ENCODE data around the gene RNF220.

RNF220 gene

DNA sequence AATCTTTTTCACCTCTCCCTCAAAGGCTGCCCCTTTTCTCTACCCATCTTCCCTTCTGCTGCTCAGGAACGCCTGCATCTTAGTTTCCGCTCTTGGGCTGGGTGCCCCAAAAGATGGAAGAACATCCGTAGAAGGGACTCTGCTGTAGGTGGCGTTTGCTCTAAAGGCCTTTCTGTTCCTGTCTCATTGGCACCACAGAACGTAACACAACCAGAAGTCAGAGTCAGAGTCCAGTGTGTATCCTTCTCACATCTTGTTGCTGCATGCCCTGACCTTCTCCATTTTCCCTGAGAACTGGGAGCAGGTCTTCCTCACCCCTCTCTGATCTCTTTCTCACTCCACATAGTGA is 103.3 kb downstream of the RNF220 start:
- no peak overlapping the region for H3K9ac ChIP-seq (ENCODE audit: low read length)
- H3K4me1 ChIP-seq (ENCODE audit: control insufficient read depth, insufficient read depth, low read length) = no peaks in the 10 kb centered on the region

DNA sequence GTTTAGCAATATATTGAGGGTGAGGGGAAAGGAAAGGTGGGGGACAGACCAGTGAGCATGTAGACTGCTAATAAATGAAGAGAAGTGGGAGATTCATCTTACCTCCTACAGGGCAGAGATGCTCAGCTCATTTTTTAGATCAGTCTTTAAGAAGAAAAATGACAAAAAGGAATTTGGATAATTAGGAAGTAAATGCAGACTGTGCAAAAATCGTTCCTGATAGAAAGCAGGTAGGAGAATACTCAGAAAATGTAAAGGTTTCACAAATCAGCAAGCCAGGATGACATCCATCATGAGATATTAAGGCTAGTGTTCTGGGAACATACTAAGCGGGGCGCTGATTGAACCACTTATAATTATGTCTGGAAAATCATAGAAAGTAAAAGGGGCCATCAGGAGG is 106.3 kb downstream of the RNF220 start:
- peaks cover 36% of the 10 kb centered on the region for H3K27me3 ChIP-seq (ENCODE audit: control insufficient read depth, insufficient read depth, low read length)
- H3K4me3 ChIP-seq (ENCODE audit: low read length) = no peak overlapping the region
- no peaks in the 10 kb centered on the region for H3K36me3 ChIP-seq (ENCODE audit: control insufficient read depth, insufficient read depth, low read length)
- no peaks in the 10 kb centered on the region for H3K4me1 ChIP-seq (ENCODE audit: control insufficient read depth, insufficient read depth, low read length)
- H3K9me3 ChIP-seq (ENCODE audit: control insufficient read depth, low read length) = no peaks in the 10 kb centered on the region
- no peak overlapping the region for H3K9ac ChIP-seq (ENCODE audit: low read length)

More for the DNA sequence above, 103.3 kb downstream of the RNF220 start:
- Histone ChIP-seq H3K9me3 (ENCODE audit: control insufficient read depth, low read length) (no peaks in the 10 kb centered on the region), H3K4me3 (ENCODE audit: low read length) (no peak overlapping the region), H3K27me3 (ENCODE audit: control insufficient read depth, insufficient read depth, low read length) (peaks cover 37% of the 10 kb centered on the region), H3K36me3 (ENCODE audit: control insufficient read depth, insufficient read depth, low read length) (no peaks in the 10 kb centered on the region)

DNA sequence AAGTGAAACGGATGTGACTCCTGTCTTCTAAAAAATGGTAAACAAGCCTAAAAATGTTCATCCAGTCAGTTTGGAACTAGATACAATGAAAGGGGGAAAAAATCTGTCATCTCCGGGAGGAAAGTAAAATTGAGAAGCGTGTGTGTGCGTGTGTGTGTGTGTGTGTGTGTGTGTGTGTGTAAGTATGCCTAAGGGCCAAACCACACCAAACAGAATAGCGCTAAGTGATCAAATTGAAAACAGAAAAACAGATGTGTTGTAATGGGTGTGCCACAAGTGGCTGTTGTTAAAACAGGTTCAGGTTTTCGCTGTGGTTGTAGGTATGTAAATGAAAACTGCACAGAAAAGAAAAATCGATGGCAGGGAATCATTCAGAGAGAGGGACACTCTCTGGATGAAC is 106.7 kb downstream of the RNF220 start:
- Histone ChIP-seq H3K36me3 (ENCODE audit: control insufficient read depth, insufficient read depth, low read length) (no peaks in the 10 kb centered on the region), H3K9ac (ENCODE audit: low read length) (no peak overlapping the region), H3K27me3 (ENCODE audit: control insufficient read depth, insufficient read depth, low read length) (peaks cover 34% of the 10 kb centered on the region), H3K4me3 (ENCODE audit: low read length) (no peak overlapping the region), H3K4me1 (ENCODE audit: control insufficient read depth, insufficient read depth, low read length) (no peaks in the 10 kb centered on the region), H3K9me3 (ENCODE audit: control insufficient read depth, low read length) (no peaks in the 10 kb centered on the region)

DNA sequence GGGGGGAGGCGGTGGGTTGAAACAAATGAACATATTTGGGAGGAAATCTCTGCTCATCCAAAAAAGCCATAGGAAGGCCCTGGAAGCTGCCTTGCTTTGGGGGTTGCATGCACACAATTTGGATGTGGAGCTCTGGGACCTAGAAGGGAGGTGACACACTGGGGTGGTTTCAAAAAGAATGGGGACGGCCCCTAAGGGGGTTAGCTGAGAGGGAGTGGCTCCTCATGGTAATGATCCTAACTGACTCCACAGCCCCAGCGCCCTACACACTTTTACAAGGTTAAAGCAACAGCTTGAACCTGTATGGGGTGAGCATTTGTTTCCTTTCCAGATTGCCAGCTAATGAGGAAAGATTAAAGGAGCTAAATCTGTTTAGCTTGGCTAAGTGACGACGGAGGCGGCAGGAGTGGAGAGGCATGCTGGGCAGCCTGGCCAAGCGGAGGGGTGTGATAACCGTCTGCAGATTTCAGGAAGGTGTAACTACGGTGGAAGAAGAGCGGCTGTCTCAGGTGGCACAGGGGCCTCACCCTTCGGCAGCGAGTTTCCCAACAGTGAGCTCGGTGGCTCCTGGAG is 107.3 kb downstream of the RNF220 start:
- Histone ChIP-seq H3K36me3 (ENCODE audit: control insufficient read depth, insufficient read depth, low read length) (no peaks in the 10 kb centered on the region), H3K9ac (ENCODE audit: low read length) (no peak overlapping the region), H3K4me1 (ENCODE audit: control insufficient read depth, insufficient read depth, low read length) (no peaks in the 10 kb centered on the region), H3K9me3 (ENCODE audit: control insufficient read depth, low read length) (no peaks in the 10 kb centered on the region), H3K4me3 (ENCODE audit: low read length) (no peak overlapping the region), H3K27me3 (ENCODE audit: control insufficient read depth, insufficient read depth, low read length) (peaks cover 33% of the 10 kb centered on the region)

DNA sequence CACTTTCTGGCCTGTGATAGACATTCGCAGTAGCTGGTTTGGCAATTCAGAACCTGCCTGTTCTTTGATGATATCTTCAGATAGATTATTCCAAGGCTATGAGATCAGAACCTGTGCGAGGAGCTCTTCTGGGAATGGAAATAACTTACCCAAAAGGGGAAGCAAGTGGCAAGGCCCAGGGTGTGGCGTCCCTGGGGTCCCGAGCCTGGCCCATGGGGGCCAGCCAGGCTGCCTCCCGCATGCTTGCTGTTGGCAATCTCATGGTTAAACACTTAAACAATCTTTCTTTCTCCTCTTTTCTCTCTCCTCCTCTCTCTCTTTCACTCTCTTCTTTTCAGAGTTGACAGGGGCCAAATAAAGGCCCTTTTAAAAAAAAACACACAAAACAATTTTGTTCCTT is 108.1 kb downstream of the RNF220 start:
- no peaks in the 10 kb centered on the region for H3K36me3 ChIP-seq (ENCODE audit: control insufficient read depth, insufficient read depth, low read length)
- H3K9ac ChIP-seq (ENCODE audit: low read length) = no peak overlapping the region
- H3K27me3 ChIP-seq (ENCODE audit: control insufficient read depth, insufficient read depth, low read length) = peaks cover 25% of the 10 kb centered on the region
- H3K4me3 ChIP-seq (ENCODE audit: low read length) = no peak overlapping the region
- H3K9me3 ChIP-seq (ENCODE audit: control insufficient read depth, low read length) = no peaks in the 10 kb centered on the region
- H3K4me1 ChIP-seq (ENCODE audit: control insufficient read depth, insufficient read depth, low read length) = no peaks in the 10 kb centered on the region

DNA sequence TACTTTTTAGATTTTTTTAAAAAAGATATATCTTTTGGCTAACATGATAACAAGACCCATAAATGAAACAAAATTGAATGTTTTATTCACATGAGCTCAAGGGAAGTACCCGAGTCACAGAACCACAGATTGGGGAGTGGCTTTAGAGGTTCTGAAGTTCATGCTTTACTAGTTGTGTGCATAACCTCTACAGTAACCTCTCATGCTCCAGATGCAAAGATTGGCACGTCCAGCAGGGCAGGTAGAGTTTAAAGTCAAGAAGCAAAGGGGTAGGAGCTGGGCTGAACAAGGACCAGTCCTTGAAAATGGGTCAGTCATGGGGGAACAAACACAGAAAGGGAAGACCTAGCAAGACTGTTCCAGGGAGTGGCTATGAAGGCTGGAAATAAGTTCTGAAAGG is 109.6 kb downstream of the RNF220 start:
- Histone ChIP-seq H3K27me3 (ENCODE audit: control insufficient read depth, insufficient read depth, low read length) (peaks cover 23% of the 10 kb centered on the region), H3K9ac (ENCODE audit: low read length) (no peak overlapping the region)

DNA sequence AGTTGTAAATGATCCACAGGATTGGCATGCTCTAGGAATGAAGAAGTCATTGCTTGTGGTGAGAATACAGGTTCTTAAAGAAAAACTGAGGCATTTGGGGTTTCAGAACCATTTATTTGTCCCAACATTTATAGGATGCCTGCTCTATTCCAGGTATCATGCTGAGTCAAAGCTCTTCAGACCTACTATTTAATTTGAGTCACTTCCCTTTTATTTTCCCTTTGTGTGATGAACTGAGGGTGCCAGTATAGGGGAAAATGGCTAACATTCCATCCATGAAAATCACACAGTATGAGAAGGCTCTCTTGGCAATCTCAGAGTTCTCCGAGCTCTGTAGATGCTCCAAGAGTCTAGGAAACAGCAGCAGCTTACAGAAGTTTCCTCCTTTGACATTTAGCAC is 110.4 kb downstream of the RNF220 start:
- H3K4me1 ChIP-seq (ENCODE audit: control insufficient read depth, insufficient read depth, low read length) = peaks cover 8% of the 10 kb centered on the region
- no peaks in the 10 kb centered on the region for H3K9me3 ChIP-seq (ENCODE audit: control insufficient read depth, low read length)
- H3K36me3 ChIP-seq (ENCODE audit: control insufficient read depth, insufficient read depth, low read length) = no peaks in the 10 kb centered on the region
- no peak overlapping the region for H3K4me3 ChIP-seq (ENCODE audit: low read length)
- H3K9ac ChIP-seq (ENCODE audit: low read length) = no peak overlapping the region
- H3K27me3 ChIP-seq (ENCODE audit: control insufficient read depth, insufficient read depth, low read length) = peaks cover 23% of the 10 kb centered on the region

More for the DNA sequence above, 109.6 kb downstream of the RNF220 start:
- no peaks in the 10 kb centered on the region for H3K36me3 ChIP-seq (ENCODE audit: control insufficient read depth, insufficient read depth, low read length)
- peaks cover 7% of the 10 kb centered on the region for H3K4me1 ChIP-seq (ENCODE audit: control insufficient read depth, insufficient read depth, low read length)
- H3K9me3 ChIP-seq (ENCODE audit: control insufficient read depth, low read length) = no peaks in the 10 kb centered on the region
- H3K4me3 ChIP-seq (ENCODE audit: low read length) = no peak overlapping the region

DNA sequence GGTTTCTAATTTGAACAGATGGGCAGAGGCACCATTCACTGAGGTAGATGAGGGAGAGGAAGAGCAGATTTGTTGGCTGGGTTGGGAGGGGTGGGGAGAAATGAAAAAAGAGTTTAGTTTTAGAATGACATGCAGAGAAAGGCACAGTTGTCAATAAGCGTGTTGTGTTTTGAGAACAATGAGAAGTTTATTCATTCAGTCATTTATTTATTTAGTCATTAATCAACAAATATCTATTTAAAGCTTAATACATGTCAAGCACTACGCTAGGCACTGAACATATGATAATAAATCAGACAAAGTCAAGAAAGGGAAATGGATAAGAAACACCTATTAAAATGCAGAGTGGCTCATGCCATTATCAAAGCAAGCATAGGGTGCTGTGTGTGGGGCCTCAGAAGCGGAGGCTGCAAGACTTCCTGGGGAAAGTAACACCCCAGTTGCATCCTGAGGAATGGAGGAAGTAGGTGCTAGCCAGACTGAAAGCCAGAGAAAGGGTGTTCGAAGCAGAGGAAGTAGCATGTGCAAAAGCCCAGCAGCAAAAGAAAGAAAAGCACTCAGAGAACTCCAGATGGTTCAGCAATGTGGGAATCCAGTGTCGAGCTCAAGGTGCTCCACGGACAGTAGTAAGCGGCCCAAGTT is 114.1 kb downstream of the RNF220 start:
- H3K36me3 ChIP-seq (ENCODE audit: control insufficient read depth, insufficient read depth, low read length) = no peaks in the 10 kb centered on the region
- H3K4me3 ChIP-seq (ENCODE audit: low read length) = no peak overlapping the region
- H3K4me1 ChIP-seq (ENCODE audit: control insufficient read depth, insufficient read depth, low read length) = peaks cover 8% of the 10 kb centered on the region
- no peaks in the 10 kb centered on the region for H3K9me3 ChIP-seq (ENCODE audit: control insufficient read depth, low read length)
- H3K27me3 ChIP-seq (ENCODE audit: control insufficient read depth, insufficient read depth, low read length) = peaks cover 10% of the 10 kb centered on the region
- H3K9ac ChIP-seq (ENCODE audit: low read length) = no peak overlapping the region

DNA sequence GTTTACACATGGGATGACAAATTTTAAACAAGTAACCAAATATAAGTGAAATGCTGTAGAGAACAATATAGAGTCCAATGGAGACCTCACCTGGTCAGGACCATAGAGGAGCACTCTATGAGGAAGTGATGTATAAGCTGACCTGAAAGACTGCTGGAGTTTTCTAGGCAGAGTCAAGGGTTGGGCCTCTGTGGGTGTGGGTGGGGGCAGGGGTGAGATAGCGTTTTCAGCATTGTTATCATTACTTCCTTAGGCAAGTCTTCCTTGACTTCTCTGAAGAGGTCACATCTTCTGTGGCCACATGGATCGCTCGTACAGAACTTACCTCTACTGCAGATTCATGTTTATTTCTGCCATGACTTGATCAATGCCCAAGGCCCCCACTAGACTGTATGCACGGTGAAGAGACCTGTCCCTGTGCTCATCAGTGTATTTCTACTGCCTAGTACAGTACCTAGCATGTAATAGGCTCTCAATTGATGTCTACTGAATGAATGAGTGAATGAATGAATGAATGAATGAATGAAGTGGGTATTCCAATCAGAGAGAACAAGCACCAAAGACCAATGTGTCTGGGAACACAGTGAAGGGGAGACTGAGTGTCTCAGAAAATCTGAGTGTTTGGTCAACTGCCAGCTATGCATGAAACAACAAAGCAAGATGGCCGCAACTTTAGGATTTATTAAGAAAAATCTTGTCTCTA is 116.5 kb downstream of the RNF220 start:
- H3K9me3 ChIP-seq (ENCODE audit: control insufficient read depth, low read length) = no peaks in the 10 kb centered on the region
- H3K27me3 ChIP-seq (ENCODE audit: control insufficient read depth, insufficient read depth, low read length) = peaks cover 15% of the 10 kb centered on the region
- no peak overlapping the region for H3K9ac ChIP-seq (ENCODE audit: low read length)
- no peaks in the 10 kb centered on the region for H3K36me3 ChIP-seq (ENCODE audit: control insufficient read depth, insufficient read depth, low read length)
- H3K4me1 ChIP-seq (ENCODE audit: control insufficient read depth, insufficient read depth, low read length) = peaks cover 8% of the 10 kb centered on the region
- H3K4me3 ChIP-seq (ENCODE audit: low read length) = no peak overlapping the region

DNA sequence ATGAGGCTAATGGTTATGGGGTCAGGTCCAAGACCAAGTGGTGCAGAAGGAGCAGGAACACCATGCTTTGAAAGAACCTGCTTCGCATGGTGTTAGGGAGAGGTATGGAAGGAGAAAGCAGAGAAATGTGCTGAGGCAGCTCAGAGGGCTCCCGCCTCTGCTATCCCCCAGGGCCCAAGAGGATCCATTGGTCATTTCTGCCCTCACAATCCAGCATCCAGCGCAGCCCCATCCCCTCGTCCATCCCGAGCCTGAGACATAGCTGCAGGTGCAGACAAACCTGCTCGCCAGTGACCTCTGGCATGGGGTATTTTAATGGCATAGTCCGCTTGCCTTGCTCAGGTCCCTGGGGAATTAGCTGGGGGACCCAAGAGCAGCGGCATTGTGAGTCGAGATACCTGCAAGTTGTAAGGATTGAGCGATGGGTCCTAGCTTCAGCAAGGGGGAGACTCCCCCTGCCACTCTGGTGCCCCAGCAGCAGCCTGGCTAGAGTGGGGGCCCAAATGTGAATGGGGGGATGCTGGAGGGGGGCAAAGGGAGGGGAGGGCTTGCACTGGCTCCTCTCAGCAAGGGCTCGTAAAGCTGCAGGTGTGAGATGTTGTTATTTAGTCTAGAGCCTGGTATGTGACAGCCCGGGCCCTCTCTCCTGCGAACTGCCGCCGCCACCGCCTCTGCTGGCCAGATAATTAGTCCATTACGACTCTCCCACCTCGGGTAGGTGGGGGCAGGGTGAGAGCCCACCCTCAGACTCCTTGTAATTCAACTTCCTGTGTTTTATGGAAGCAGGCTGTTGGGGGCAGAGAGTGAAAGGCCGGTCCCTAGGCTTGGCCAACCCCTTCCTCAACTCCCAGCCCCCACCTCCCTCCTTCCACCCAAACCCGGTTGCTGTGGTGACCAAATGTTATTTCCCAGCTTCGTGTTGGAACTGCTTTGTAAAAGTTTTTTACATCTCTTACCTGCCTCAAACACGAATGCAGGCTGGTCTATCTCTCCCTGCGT is 118.8 kb downstream of the RNF220 start:
- no peaks in the 10 kb centered on the region for H3K36me3 ChIP-seq (ENCODE audit: control insufficient read depth, insufficient read depth, low read length)
- no peaks in the 10 kb centered on the region for H3K9me3 ChIP-seq (ENCODE audit: control insufficient read depth, low read length)
- peaks cover 8% of the 10 kb centered on the region for H3K4me1 ChIP-seq (ENCODE audit: control insufficient read depth, insufficient read depth, low read length)
- H3K4me3 ChIP-seq (ENCODE audit: low read length) = no peak overlapping the region
- H3K9ac ChIP-seq (ENCODE audit: low read length) = no peak overlapping the region
- peaks cover 12% of the 10 kb centered on the region for H3K27me3 ChIP-seq (ENCODE audit: control insufficient read depth, insufficient read depth, low read length)

DNA sequence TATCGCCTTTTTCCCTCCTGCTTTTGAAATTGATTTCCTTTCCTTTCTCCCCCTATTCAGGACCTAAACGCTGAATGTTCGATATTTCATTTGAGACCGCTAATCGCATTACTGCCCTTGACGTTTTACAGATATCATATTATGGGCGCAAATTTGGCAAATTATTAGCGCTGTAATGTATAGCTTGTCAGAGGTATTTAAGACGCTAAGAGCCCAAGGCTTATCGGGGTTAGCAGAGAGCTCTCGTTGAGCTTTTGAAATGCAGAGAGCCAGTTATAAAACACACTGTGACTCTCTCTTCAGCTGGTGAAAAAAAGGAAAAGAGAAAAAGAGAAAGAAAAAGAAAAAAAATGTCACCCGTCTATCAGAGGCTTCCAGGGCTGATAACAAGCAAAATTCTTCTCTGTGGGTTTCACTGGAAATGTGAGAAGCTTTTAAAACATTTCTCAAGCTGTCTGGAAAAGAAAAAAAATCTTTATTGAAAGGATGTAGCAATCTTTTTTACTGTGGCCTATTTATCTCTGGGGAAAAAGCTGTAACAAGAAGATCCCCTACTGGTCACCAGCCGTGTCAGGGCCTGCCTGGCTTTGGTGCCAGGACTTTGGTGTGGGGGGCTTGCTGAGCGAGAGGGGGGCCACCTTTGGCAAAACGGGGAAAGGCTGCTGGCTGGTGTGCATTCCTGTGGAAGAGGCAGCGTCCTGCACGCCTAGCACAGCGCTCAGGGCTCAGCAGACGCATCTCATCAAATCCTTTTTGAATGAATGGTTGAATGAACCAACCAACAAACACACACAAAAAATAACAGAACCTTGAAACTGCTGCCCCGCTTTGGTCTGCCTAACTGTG is 119.8 kb downstream of the RNF220 start:
- H3K9me3 ChIP-seq (ENCODE audit: control insufficient read depth, low read length) = no peaks in the 10 kb centered on the region
- no peak overlapping the region for H3K4me3 ChIP-seq (ENCODE audit: low read length)
- H3K27me3 ChIP-seq (ENCODE audit: control insufficient read depth, insufficient read depth, low read length) = peaks cover 12% of the 10 kb centered on the region
- no peak overlapping the region for H3K9ac ChIP-seq (ENCODE audit: low read length)
- H3K36me3 ChIP-seq (ENCODE audit: control insufficient read depth, insufficient read depth, low read length) = no peaks in the 10 kb centered on the region
- H3K4me1 ChIP-seq (ENCODE audit: control insufficient read depth, insufficient read depth, low read length) = no peaks in the 10 kb centered on the region
